ENCODE results near the gene LPIN3. TPM values are rescaled to one million over a fixed set of nuclear protein-coding genes. Genes with fewer than 3 reads are reported as not detected.

The LPIN3 gene
- total RNA-seq, 1 donor from 2014 or later: 49.8 TPM

- no peak for DNase-seq (ENCODE audit: low spot score)
These were observed 19.6 kb upstream of the LPIN3 start for GRCh38 chr20:41320976-41321375.

DNA sequence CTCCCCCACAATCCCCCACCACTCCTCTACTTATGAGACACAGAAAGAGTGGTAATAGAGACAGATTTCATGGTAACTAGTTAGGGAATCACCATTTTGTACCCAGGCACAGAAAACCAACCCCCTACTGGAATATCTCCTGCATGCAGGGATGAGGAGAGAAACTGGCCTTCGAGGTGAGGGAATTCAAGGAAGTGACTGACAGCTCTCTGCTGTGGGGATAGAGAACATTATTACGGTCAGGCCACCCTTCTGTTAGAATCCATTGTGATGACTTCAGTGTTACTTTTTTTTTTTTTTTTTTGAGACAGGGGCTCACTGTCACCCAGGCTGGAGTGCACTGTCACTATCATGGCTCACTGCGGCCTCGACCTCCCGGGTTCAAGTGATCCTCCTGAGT, 13.4 kb upstream of the LPIN3 start:
- no peak for DNase-seq (ENCODE audit: low spot score)

- peak; percentile 92 for DNase-seq (ENCODE audit: low spot score)
These were observed 10.9 kb upstream of the LPIN3 start for GRCh38 chr20:41329435-41330342.

GRCh38 chr20:41330343-41330720, 10.3 kb upstream of the LPIN3 start:
- peak; percentile 49 for DNase-seq (ENCODE audit: low spot score)

- peak; percentile 37 for DNase-seq (ENCODE audit: low spot score)
These were observed 9.7 kb upstream of the LPIN3 start for GRCh38 chr20:41330941-41331340.

DNA sequence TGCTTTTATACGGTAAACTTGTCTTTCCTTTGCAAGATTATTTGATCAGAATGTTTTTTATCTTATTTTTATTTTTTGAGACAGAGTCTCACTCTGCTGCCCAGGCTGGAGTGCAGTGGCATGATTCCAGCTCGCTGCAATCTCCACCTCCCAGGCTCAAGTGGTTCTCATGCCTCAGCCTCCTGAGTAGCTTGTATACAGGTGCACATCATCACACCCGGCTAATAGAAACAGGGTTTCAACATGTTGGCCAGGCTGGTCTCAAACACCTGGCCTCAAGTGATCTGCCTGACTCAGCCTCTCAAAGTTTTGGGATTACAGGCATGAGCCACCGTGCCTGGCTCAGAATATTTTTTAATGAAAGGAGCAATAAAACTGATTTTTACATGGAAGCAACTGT, 8.9 kb upstream of the LPIN3 start:
- no peak for DNase-seq (ENCODE audit: low spot score)

DNA sequence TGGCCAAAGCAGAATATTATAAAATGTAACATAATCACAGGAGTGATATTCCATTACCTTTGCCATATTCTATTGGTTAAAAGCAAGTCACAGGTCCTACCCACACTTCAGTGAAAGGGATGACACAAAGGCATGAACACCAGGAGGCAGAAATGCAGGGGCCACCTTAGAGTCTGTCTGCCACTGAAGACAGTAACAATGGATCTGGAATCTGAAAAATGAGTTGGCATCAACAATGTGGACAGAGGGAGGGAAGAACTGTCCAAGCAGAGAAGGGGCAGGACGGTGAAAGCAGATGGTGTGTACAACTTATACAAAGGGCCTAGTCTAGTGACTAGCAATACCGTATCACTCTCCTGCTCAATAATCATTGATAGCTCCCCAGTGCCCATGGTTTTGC, 6.6 kb upstream of the LPIN3 start:
- peak; percentile 6 for DNase-seq (ENCODE audit: low spot score)

GRCh38 chr20:41334443-41335421, 5.9 kb upstream of the LPIN3 start:
- peak; percentile 80 for DNase-seq (ENCODE audit: low spot score)

DNA sequence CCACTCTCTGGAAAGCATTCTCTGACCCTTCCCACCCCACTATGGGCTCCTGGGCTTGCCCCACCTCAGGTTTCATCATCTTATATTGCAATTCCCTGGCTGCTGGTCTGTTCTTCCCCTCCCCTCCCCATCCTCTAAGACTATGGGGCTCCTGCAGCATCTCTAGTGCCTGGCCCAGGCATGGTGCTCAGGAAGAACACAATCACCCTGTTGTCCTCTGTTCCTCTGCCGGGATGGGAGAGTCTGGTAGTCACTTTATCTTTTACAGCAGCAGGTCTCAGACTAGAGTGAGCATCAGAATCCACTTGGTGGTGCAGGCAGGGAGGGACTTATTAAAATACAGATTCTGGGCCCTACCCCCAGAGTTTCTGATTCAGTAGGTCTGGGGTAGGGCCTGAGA, 5.0 kb upstream of the LPIN3 start:
- DNase-seq (ENCODE audit: low spot score): no peak

GRCh38 chr20:41336711-41337492, 3.7 kb upstream of the LPIN3 start:
- DNase-seq (ENCODE audit: low spot score): peak; percentile 43

DNA sequence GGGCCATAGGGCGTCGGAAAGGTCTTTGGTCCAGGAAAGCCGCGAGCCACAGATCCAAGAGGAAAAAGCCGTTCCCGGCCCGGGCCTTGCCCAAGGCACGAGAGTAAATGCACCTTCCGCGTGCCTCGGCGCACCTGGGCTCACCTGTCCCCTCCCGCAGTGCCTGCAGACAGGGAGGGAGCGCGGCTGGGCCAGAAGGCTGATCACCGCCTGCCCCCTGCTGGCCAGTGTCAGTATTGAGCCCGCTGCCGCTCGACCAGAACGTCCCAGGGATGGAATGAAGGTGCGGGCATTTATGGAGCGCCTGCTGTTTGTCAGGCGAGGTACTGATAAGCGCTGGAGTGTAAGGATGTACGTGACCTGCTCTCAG, 679 bp upstream of the LPIN3 start:
- DNase-seq (ENCODE audit: low spot score): peak; percentile 95

- DNase-seq (ENCODE audit: low spot score): no peak
These were observed 2.1 kb downstream of the LPIN3 start for GRCh38 chr20:41342474-41343464.

DNA sequence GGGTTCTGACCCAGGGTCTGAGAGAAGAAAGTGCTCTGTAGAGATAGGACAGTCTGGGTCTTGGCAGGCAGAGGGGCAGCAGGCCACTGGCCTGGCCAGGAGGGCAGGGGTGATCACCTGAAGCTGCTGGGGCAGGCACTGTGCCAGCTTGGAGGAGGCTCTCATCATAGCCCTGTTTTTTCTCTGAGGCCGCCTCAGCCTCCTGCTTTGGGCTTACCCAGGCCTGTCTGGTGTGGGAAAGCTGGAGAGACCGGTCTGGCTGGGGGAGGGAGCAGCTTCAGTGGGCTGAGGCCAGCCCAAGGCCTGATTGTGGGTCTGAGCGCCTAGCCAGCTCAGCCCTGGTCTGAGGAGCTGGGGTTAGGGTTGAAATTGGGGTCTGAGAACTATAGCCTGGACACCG, 3.9 kb downstream of the LPIN3 start:
- no peak for DNase-seq (ENCODE audit: low spot score)

- DNase-seq (ENCODE audit: low spot score): no peak
These were observed 4.5 kb downstream of the LPIN3 start for GRCh38 chr20:41344938-41345728.

- DNase-seq (ENCODE audit: low spot score): no peak
These were observed 5.1 kb downstream of the LPIN3 start for GRCh38 chr20:41345729-41346067.

DNA sequence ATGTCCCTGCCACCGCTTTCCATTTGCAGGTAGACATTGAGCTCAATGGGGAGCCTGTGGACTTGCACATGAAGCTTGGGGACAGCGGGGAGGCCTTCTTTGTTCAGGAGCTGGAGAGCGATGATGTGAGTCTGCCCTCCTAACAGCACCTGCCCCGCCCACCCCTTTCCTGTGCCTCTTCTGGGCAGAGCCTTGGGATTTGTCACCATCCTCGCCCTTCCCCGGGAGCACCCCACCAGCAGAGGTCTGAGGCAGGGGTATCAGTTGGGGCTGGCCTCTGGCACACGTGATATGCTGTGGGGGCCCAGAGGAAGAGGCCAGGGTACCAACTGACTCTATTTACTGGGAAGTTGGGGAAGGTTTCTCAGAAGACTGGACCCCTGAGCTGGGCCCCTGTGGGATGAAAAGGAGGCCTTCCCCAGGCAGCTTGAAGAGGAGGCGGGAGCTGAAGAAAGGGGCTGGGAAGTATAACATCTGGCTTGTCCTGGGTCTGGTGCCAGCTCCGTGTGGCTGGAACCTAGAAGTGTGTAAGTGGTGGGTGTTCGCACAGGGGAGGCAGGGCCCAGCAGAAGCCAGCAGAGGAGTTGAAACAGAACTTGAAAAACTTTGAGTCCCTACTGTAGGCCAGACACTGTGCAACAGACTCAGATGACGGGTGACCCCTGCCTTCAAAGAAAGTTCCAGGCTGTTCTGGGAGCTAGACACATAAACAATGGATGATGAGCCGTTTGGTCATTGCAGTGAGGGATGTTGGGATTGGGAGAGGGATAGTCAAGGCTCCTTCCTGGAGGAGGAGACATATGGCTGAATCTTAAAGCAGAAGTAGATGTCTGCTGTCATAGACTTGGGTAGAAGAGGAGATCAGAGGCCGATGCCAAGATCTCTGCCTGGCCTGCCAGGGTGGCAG, 7.2 kb downstream of the LPIN3 start:
- no peak for DNase-seq (ENCODE audit: low spot score)

GRCh38 chr20:41348430-41349172, 8.0 kb downstream of the LPIN3 start:
- DNase-seq (ENCODE audit: low spot score): no peak

DNA sequence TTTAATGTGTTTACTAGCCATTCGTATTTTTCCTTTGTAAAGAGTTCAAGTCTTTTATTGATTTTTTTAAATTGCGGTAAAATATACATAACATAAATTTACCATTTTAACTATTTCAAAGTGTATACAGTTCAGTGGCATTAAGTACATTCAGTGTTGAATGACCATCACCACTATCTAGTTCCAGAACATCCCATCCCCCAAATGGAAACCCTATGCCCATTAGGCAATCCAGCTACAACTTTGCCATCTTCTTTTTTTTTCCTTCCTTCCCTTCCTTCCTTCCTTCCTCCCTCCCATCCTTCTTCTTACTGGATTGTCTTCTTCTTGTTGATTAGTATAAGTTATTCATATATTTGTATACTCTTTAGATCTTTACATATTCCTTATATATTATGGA, 8.6 kb downstream of the LPIN3 start:
- DNase-seq (ENCODE audit: low spot score): no peak

Measured in mesenteric fat pad (tissue), 1 donor.